Osteoblast (primary cell): ENCODE data around the gene CDCA5. TPM values are rescaled to one million over a fixed set of nuclear protein-coding genes. Genes with fewer than 3 reads are reported as not detected.
A peak's percentile ranks its signal among the peaks of the same experiment; 100 is the strongest.

ENCODE experiments used
- DNase-seq: peaks from one replicate; pipeline ENCODE4 v3.0.0; 2011; ENCODE audit warnings: low spot score, mixed read lengths; ENCODE audit not compliant: insufficient read length; ENCODE audit errors: missing footprints
- H2AFZ ChIP-seq: 2 replicates; pipeline ENCODE4 v1.6.0; 2011; ENCODE audit warnings: mild to moderate bottlenecking, low read length
- H3K27ac ChIP-seq: 2 replicates; pipeline ENCODE4 v1.5.1; 2011; ENCODE audit warnings: mild to moderate bottlenecking, low read depth, low read length, moderate library complexity
- H3K27me3 ChIP-seq: 2 replicates; pipeline ENCODE4 v1.6.0; 2012; ENCODE audit warnings: mild to moderate bottlenecking, control low read depth, inconsistent platforms, low read length, moderate library complexity; ENCODE audit not compliant: insufficient read depth
- H3K36me3 ChIP-seq: 2 replicates; pipeline ENCODE4 v1.5.1; 2011; ENCODE audit warnings: mild to moderate bottlenecking, low read length, control low read depth, moderate library complexity; ENCODE audit not compliant: insufficient read depth
- H3K4me1 ChIP-seq: 2 replicates; pipeline ENCODE4 v1.5.1; 2011; ENCODE audit warnings: mild to moderate bottlenecking, low read length, control low read depth, moderate library complexity; ENCODE audit not compliant: insufficient read depth
- H3K4me2 ChIP-seq: 2 replicates; pipeline ENCODE4 v1.6.0; 2011; ENCODE audit warnings: mild to moderate bottlenecking, low read length; ENCODE audit not compliant: insufficient read depth
- H3K4me3 ChIP-seq: fragments of 200-600 bp; sonication (generic); 3 replicates; pipeline ENCODE4 v1.5.1; 2012; ENCODE audit warnings: mild to moderate bottlenecking, low read length, inconsistent platforms; ENCODE audit not compliant: insufficient read depth
- H3K79me2 ChIP-seq: 2 replicates; pipeline ENCODE4 v1.6.0; 2012; ENCODE audit warnings: mild to moderate bottlenecking, low read length, control low read depth, inconsistent platforms; ENCODE audit not compliant: insufficient read depth
- H3K9me3 ChIP-seq: 2 replicates; pipeline ENCODE4 v1.5.1; 2011; ENCODE audit warnings: low read depth, low read length, control low read depth
- H4K20me1 ChIP-seq: 2 replicates; pipeline ENCODE4 v1.6.0; 2012; ENCODE audit warnings: mild to moderate bottlenecking, low read length, control low read depth; ENCODE audit not compliant: insufficient read depth
- total RNA-seq: library from RNA; depleted of rRNA; stranded (reverse); fragments of >200 nt; gene quantifications from 2 replicates; pipeline ENCODE4 v1.2.3, GENCODE V29; 2012
- TF ChIP-seq, protein P1 (sequence below): IDR thresholded peaks from 2 replicates; pipeline ENCODE4 v1.5.1; 2011; ENCODE audit warnings: mild to moderate bottlenecking, low read depth, low read length, moderate library complexity; ENCODE audit errors: extremely low read depth

CDCA5 gene
- total RNA-seq, 1 donor: 3.3 TPM

- Histone ChIP-seq H3K4me1 (peaks cover 21% of the 10 kb centered on the region), H3K4me3 (no peak overlapping the region), H3K9me3 (no peaks in the 10 kb centered on the region), H4K20me1 (no peaks in the 10 kb centered on the region), H3K79me2 (peaks cover 6% of the 10 kb centered on the region), H3K27ac (no peak overlapping the region), H3K36me3 (peaks cover 5% of the 10 kb centered on the region), H2AFZ (no peak overlapping the region), H3K27me3 (no peaks in the 10 kb centered on the region), H3K4me2 (no peak overlapping the region)
- TF ChIP-seq, protein P1, sequence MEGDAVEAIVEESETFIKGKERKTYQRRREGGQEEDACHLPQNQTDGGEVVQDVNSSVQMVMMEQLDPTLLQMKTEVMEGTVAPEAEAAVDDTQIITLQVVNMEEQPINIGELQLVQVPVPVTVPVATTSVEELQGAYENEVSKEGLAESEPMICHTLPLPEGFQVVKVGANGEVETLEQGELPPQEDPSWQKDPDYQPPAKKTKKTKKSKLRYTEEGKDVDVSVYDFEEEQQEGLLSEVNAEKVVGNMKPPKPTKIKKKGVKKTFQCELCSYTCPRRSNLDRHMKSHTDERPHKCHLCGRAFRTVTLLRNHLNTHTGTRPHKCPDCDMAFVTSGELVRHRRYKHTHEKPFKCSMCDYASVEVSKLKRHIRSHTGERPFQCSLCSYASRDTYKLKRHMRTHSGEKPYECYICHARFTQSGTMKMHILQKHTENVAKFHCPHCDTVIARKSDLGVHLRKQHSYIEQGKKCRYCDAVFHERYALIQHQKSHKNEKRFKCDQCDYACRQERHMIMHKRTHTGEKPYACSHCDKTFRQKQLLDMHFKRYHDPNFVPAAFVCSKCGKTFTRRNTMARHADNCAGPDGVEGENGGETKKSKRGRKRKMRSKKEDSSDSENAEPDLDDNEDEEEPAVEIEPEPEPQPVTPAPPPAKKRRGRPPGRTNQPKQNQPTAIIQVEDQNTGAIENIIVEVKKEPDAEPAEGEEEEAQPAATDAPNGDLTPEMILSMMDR: no peak
- peak; percentile 4 for DNase-seq
Measured at GRCh38 chr11:65042891-65043290, 40.9 kb downstream of the CDCA5 start.

DNA sequence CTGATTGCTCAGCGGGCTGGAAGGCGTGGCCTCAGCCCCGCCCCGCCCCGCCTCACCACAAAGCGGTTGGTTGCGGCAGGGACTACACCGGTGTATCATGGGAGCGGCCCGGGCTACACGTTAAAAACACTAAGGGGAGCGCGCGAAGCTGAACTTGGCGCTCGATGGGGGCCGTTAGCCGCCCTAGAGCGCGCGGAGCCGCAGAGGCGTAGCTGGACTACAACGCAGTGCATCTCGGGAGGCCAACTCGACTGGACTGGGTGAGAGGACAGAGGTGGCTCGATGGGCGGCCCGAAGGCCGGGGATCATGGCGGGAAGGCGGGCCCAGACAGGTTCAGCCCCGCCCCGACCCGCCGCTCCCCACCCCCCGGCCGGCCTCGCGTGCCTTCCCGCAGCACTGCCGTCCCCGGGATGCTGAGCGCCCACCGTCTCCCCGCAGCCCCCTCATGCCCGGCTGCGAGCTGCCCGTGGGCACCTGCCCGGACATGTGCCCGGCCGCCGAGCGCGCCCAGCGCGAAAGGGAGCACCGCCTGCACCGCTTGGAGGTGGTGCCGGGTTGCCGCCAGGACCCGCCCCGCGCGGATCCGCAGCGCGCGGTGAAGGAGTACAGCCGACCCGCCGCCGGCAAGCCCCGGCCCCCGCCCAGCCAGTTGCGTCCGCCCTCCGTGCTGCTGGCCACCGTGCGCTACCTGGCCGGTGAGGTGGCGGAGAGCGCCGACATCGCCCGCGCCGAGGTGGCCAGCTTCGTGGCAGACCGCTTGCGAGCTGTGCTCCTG, 42.8 kb downstream of the CDCA5 start, which contains the start of gene SAC3D1:
SAC3D1 (plus strand) TSS at position 364 of the 776 bp plus-strand sequence; CDS start at position 447, 83 bp downstream.
- TF ChIP-seq, protein P1: no peak
- Histone ChIP-seq H3K27me3 (no peaks in the 10 kb centered on the region), H3K9me3 (no peaks in the 10 kb centered on the region), H3K4me3 (peak within 1 kb of the TSS; percentile 85), H3K27ac (peak within 1 kb of the TSS; percentile 66), H3K4me2 (peak within 1 kb of the TSS; percentile 81), H2AFZ (peak within 1 kb of the TSS; percentile 94), H4K20me1 (no peaks in the 10 kb centered on the region), H3K79me2 (peaks cover 6% of the 10 kb centered on the region), H3K4me1 (peaks cover 13% of the 10 kb centered on the region), H3K36me3 (peaks cover 6% of the 10 kb centered on the region)
- DNase-seq: peak; percentile 100

DNA sequence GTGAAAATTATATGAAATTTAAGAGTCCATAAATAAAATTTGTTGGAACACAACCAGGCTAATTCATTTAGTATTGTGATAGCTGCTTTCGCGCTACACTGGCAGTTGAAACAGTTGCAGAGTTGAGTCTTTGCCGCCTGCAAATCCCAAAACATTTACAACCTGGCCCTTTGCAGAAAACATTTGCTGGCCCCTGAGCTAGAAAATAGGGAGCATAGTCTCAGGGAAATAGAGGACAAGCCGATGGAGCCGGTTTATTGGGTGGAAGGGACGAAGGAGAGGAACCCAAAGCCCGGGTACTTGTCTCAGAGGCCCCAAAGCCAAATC, 43.4 kb downstream of the CDCA5 start:
- Histone ChIP-seq H3K4me3 (peak overlapping the region; percentile 85), H3K36me3 (peaks cover 6% of the 10 kb centered on the region), H3K27ac (peak overlapping the region; percentile 66), H2AFZ (peak overlapping the region; percentile 94), H3K27me3 (no peaks in the 10 kb centered on the region), H3K4me2 (peak overlapping the region; percentile 81), H3K9me3 (no peaks in the 10 kb centered on the region), H3K79me2 (peaks cover 6% of the 10 kb centered on the region), H4K20me1 (no peaks in the 10 kb centered on the region), H3K4me1 (peaks cover 13% of the 10 kb centered on the region)
- TF ChIP-seq, protein P1: no peak
- no peak for DNase-seq

GRCh38 chr11:65036931-65037330, 46.9 kb downstream of the CDCA5 start:
- Histone ChIP-seq H2AFZ (no peak overlapping the region), H3K9me3 (no peaks in the 10 kb centered on the region), H3K4me1 (peaks cover 10% of the 10 kb centered on the region), H3K27me3 (no peaks in the 10 kb centered on the region), H3K4me3 (no peak overlapping the region), H3K27ac (no peak overlapping the region), H3K4me2 (no peak overlapping the region), H3K36me3 (peaks cover 6% of the 10 kb centered on the region), H3K79me2 (peaks cover 3% of the 10 kb centered on the region), H4K20me1 (no peaks in the 10 kb centered on the region)
- DNase-seq: peak; percentile 47
- TF ChIP-seq, protein P1: no peak
